Immature natural killer cell (primary cell): ENCODE results near the gene SKP2. TPM values are rescaled to one million over a fixed set of nuclear protein-coding genes. Genes with fewer than 3 reads are reported as not detected.

ENCODE experiments used
- DNase-seq, 3 donors: peaks; one replicate each; pipeline ENCODE4 v3.0.0; 2022; ENCODE audit warnings: mixed read lengths in 1 of 3
- H3K27ac Mint-ChIP-seq, 6 donors: one replicate each; pipeline ENCODE4 v1.8.0; 2020; ENCODE audit warnings: mixed read lengths in 6 of 6, mild to moderate bottlenecking in 5 of 6, inconsistent platforms in 4 of 6, moderate library complexity in 3 of 6
- H3K27me3 Mint-ChIP-seq, 3 donors: one replicate each; pipeline ENCODE4 v1.8.0; 2020 to 2021; ENCODE audit warnings: low read depth in 3 of 3, mild to moderate bottlenecking in 3 of 3, mixed read lengths in 3 of 3, moderate library complexity in 3 of 3, inconsistent platforms in 1 of 3
- H3K36me3 Mint-ChIP-seq, 3 donors: one replicate each; pipeline ENCODE4 v1.8.0; 2020; ENCODE audit warnings: mixed read lengths in 3 of 3, inconsistent platforms in 2 of 3, mild to moderate bottlenecking in 2 of 3
- H3K4me1 Mint-ChIP-seq, 2 donors: one replicate each; pipeline ENCODE4 v1.8.0; 2020; ENCODE audit warnings: inconsistent platforms in 2 of 2, mild to moderate bottlenecking in 2 of 2, mixed read lengths in 2 of 2, moderate library complexity in 1 of 2
- H3K4me3 Mint-ChIP-seq, 5 donors: one replicate each; pipeline ENCODE4 v1.8.0; 2020; ENCODE audit warnings: mild to moderate bottlenecking in 5 of 5, mixed read lengths in 5 of 5, inconsistent platforms in 3 of 5, moderate library complexity in 3 of 5
- H3K9me3 Mint-ChIP-seq, 6 donors: one replicate each; pipeline ENCODE4 v1.8.0; 2020; ENCODE audit warnings: mild to moderate bottlenecking in 6 of 6, mixed read lengths in 6 of 6, inconsistent platforms in 4 of 6, moderate library complexity in 3 of 6
- polyA plus RNA-seq, 3 donors: library from polyadenylated mRNA; unstranded; fragments of 300-500 nt; fragmentation: Illumina TruSeq; gene quantifications; one replicate each; pipeline ENCODE4 v1.2.3, GENCODE V29; 2021

Gene SKP2
- polyA plus RNA-seq, 3 donors from 2014 or later = 13.8 to 22.3 (median 16.1) TPM

GRCh38 chr5:36147681-36148080 lies 4.2 kb upstream of the SKP2 start:
- Mint-ChIP-seq H3K9me3 (no peaks in the 10 kb centered on the region), H3K4me1 (peaks cover 27 to 49% of the 10 kb centered on the region in 2 donors), H3K27ac (no peak overlapping the region), H3K4me3 (no peak overlapping the region), H3K36me3 (no peaks in the 10 kb centered on the region), H3K27me3 (no peaks in the 10 kb centered on the region)
- DNase-seq = no peak

DNA sequence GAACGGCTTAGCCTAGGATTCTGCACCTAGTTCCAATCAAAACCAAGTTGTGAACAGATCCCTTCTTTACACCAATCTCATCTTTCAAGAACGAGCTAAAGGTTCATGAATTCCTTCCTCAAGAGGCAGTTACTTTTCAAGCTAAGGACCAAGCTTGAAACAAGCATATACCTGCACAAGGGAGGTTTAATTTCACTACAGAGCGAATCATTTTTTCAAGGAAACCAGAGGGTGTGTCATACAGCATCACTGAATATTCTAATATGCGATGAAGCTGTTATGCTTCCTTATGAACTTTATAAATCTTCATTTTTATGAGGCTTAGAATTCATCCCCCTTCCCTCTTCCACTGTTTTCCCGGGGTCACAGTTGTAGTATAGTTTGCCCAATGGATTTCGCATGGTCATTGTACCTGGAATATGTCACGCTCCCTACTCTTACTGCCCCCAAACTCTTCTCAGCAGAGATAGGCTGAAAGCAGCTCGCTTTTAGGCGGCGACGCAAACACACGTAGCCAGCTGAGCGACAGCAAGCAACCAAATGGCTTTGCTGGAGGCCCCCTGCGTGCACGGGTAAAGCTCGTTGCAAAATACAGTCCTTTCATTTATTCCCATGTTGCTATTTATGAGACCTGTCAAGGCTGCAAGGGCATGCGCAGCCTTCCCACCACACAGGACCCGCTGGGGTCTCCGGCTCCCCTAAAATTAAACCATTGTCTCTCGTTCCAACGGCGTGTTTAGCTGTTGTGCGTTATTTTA lies 1.1 kb upstream of the SKP2 start:
- Mint-ChIP-seq H3K4me1 (peaks cover 41 to 66% of the 10 kb centered on the region in 2 donors), H3K36me3 (peaks cover 7 to 12% (median 8%) of the 10 kb centered on the region in 3 donors), H3K27ac (peak overlapping the region; percentile 86 to 93 (median 88)), H3K9me3 (no peaks in the 10 kb centered on the region), H3K4me3 (peak overlapping the region; percentile 93 to 99 (median 95)), H3K27me3 (no peaks in the 10 kb centered on the region)
- peak; percentile 10 to 32 (median 13) for DNase-seq

- Mint-ChIP-seq H3K36me3 (peaks cover 12 to 24% (median 24%) of the 10 kb centered on the region in 3 donors), H3K9me3 (no peaks in the 10 kb centered on the region), H3K4me1 (peaks cover 40 to 64% of the 10 kb centered on the region in 2 donors), H3K27ac (peak overlapping the region; percentile 88 to 93 (median 88)), H3K27me3 (no peaks in the 10 kb centered on the region), H3K4me3 (peak overlapping the region; percentile 93 to 99 (median 95))
- DNase-seq = no peak
Observed at GRCh38 chr5:36152324-36153297, 700 bp downstream of the SKP2 start.

- Mint-ChIP-seq H3K36me3 (peaks cover 12 to 25% (median 24%) of the 10 kb centered on the region in 3 donors), H3K9me3 (no peaks in the 10 kb centered on the region), H3K27me3 (no peaks in the 10 kb centered on the region), H3K4me3 (peak overlapping the region; percentile 30 to 99 (median 56)), H3K4me1 (peaks cover 40 to 67% of the 10 kb centered on the region in 2 donors), H3K27ac (peak overlapping the region in 1 of 6 donors; percentile 41)
- no peak for DNase-seq
Observed at GRCh38 chr5:36153298-36153677, 1.4 kb downstream of the SKP2 start.

GRCh38 chr5:36153726-36154125 lies 1.8 kb downstream of the SKP2 start:
- Mint-ChIP-seq H3K36me3 (peaks cover 17 to 28% (median 25%) of the 10 kb centered on the region in 3 donors), H3K4me1 (peaks cover 44 to 67% of the 10 kb centered on the region in 2 donors), H3K27ac (peak overlapping the region in 1 of 6 donors; percentile 41), H3K4me3 (peak overlapping the region; percentile 30 to 99 (median 56)), H3K9me3 (no peaks in the 10 kb centered on the region), H3K27me3 (no peaks in the 10 kb centered on the region)
- no peak for DNase-seq

DNA sequence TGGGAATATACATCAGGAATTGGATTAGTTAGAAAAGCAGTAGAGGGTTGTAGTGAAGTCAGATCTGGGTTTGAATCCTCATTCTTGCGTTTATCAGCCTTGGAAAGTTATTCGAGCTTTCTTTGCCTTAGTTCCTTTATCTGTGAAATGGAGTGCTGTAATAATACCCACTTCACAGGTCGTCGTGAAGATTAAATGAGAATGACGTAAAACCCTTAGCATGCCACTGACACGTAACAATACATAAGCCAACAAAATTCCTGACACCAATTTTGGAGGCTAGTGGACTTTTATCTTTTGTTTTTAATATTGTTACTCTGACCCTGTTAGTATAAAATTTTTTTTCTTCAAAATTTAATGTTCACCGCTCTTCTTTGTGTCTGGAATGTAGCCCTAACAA lies 3.4 kb downstream of the SKP2 start:
- Mint-ChIP-seq H3K27me3 (no peaks in the 10 kb centered on the region), H3K27ac (peak overlapping the region in 1 of 6 donors; percentile 55), H3K4me1 (peaks cover 36 to 56% of the 10 kb centered on the region in 2 donors), H3K36me3 (peaks cover 20 to 35% (median 34%) of the 10 kb centered on the region in 3 donors), H3K4me3 (no peak overlapping the region), H3K9me3 (no peaks in the 10 kb centered on the region)
- DNase-seq = no peak

GRCh38 chr5:36156121-36156601 lies 4.2 kb downstream of the SKP2 start:
- Mint-ChIP-seq H3K9me3 (no peaks in the 10 kb centered on the region), H3K4me1 (peaks cover 28 to 47% of the 10 kb centered on the region in 2 donors), H3K4me3 (no peak overlapping the region), H3K36me3 (peaks cover 20 to 36% (median 34%) of the 10 kb centered on the region in 3 donors), H3K27me3 (no peaks in the 10 kb centered on the region), H3K27ac (no peak overlapping the region)
- no peak for DNase-seq

- Mint-ChIP-seq H3K4me1 (peaks cover 27 to 44% of the 10 kb centered on the region in 2 donors), H3K4me3 (no peak overlapping the region), H3K27ac (no peak overlapping the region), H3K36me3 (peaks cover 20 to 40% (median 34%) of the 10 kb centered on the region in 3 donors), H3K9me3 (no peaks in the 10 kb centered on the region), H3K27me3 (no peaks in the 10 kb centered on the region)
- DNase-seq = no peak
Observed at GRCh38 chr5:36156619-36157018, 4.7 kb downstream of the SKP2 start.

DNA sequence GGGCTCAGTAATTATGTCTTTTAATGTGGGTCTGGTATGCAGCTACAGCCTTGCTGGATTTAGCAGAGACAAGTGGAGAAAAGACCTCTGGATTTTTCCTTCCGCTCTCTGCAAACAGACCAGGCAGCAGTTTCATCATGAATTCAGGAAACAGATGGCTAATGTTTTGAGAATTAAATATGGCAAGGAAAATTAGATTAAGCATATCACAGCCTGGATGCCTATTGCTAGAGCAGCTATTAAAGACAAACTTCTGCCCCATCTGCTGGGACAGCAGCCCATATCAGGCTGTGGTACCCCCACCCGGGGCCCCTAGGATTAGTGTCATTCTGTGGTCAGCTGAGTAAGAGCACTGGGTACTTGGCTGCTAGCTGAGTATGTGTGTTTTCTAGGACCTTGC lies 6.2 kb downstream of the SKP2 start:
- peaks cover 16 to 42% of the 10 kb centered on the region in 2 donors for H3K4me1 Mint-ChIP-seq
- H3K36me3 Mint-ChIP-seq = peaks cover 31 to 55% (median 46%) of the 10 kb centered on the region in 3 donors
- no peak overlapping the region for H3K4me3 Mint-ChIP-seq
- DNase-seq = no peak
- H3K27me3 Mint-ChIP-seq = no peaks in the 10 kb centered on the region
- no peak overlapping the region for H3K27ac Mint-ChIP-seq
- H3K9me3 Mint-ChIP-seq = no peaks in the 10 kb centered on the region

GRCh38 chr5:36160617-36161016 lies 8.7 kb downstream of the SKP2 start:
- Mint-ChIP-seq H3K27ac (no peak overlapping the region), H3K9me3 (no peaks in the 10 kb centered on the region), H3K4me3 (no peak overlapping the region), H3K36me3 (peaks cover 25 to 68% (median 42%) of the 10 kb centered on the region in 3 donors), H3K4me1 (peaks cover 5 to 30% of the 10 kb centered on the region in 2 donors), H3K27me3 (no peaks in the 10 kb centered on the region)
- no peak for DNase-seq

DNA sequence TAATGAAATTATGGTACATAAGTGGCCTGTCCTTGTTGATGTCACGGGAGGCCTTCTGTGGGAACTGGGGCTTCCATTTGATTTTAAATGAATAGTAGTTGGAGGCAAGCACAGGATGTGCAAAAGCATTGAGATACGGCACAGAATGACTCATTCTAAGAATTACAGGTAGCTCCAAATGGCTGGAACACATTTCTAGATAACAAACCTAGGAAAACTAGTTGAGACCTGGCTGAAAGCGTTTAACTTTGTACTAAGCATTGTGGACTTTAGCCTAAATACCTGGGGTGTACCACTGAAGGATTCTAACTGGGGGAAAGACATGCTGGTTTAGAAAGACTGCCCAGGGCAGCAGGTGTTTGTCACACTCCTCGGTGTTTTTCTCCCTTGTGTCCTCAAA lies 9.4 kb downstream of the SKP2 start:
- peaks cover 25 to 69% (median 35%) of the 10 kb centered on the region in 3 donors for H3K36me3 Mint-ChIP-seq
- no peak overlapping the region for H3K27ac Mint-ChIP-seq
- no peak for DNase-seq
- H3K27me3 Mint-ChIP-seq = no peaks in the 10 kb centered on the region
- peaks cover 5 to 30% of the 10 kb centered on the region in 2 donors for H3K4me1 Mint-ChIP-seq
- H3K4me3 Mint-ChIP-seq = no peak overlapping the region
- no peaks in the 10 kb centered on the region for H3K9me3 Mint-ChIP-seq

DNA sequence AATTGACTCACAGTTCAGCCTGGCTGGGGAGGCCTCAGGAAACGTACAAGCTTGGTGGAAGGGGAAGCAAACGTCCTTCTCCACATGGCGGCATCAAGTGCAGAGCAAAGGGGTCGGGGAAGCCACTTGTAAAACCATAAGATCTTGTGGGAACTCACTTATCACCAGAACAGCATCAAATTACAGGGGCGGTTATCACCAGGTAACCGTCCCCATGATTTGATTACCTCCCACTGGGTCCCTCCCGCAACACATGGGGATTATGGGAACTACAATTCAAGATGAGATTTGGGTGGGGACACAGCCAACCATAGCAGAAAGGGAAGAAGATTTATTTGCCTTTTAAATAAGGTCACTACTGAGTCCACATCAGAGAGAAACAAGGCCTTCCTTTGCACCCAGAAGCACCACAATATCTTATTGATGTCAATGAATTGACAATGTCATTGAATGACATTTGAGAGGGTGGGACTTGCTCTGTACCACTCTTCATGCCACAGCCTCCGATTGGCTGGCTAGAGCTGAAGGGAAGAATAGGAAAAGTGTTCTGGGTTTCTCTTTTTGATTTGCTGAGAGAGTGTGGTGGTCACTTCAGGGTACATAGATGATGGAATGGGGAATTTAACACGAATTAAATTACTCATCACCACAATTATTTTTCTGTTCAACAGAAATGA lies 11.0 kb downstream of the SKP2 start:
- DNase-seq = no peak
- Mint-ChIP-seq H3K9me3 (no peaks in the 10 kb centered on the region), H3K36me3 (peaks cover 25 to 73% (median 27%) of the 10 kb centered on the region in 3 donors), H3K27ac (peak overlapping the region in 2 of 6 donors; percentile 34 to 45), H3K27me3 (no peaks in the 10 kb centered on the region), H3K4me3 (no peak overlapping the region), H3K4me1 (peaks cover 5 to 18% of the 10 kb centered on the region in 2 donors)

GRCh38 chr5:36164461-36164860 lies 12.6 kb downstream of the SKP2 start:
- no peaks in the 10 kb centered on the region for H3K27me3 Mint-ChIP-seq
- no peak for DNase-seq
- peaks cover 2 to 13% of the 10 kb centered on the region in 2 donors for H3K4me1 Mint-ChIP-seq
- H3K9me3 Mint-ChIP-seq = no peaks in the 10 kb centered on the region
- no peak overlapping the region for H3K4me3 Mint-ChIP-seq
- no peak overlapping the region for H3K27ac Mint-ChIP-seq
- peaks cover 23 to 68% (median 30%) of the 10 kb centered on the region in 3 donors for H3K36me3 Mint-ChIP-seq
